Measurements from ENCODE around the gene AKR1E2.

AKR1E2 gene

DNA sequence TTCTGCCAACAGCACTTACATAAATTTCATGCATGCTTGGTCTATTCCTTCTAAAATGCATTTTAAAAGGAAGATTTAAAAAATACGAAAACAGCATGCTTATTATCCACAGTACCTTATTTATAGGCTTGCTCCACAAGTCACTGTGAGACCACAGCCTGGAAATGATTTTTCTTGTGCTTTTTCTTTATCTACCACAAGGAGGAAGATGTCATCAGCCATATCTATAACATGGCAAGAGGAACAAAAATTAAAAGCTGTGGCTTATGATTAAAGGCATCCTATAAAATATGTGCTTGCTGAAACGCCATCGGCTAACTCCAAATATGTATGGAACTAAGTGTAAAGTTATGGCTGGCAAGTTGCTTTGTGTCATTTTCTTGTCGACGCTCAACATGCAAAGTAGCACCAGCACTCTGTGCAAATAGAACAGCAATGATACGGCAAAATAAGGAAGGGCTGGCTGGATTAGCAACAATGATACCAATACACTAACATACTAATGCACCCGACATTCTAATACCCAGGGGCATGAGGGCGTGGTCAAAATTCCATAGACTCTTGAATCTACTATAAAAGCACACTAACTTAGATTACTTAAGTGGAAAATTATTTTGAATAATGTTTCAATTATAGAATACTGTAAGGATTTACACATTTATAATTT, 41.2 kb upstream of the AKR1E2 start:
- no peak for DNase-seq (ENCODE audit: low read depth)
- H3K4me3 ChIP-seq (ENCODE audit: low read depth, low read length) = no peak overlapping the region
- in situ Hi-C loops (cut with HindIII; ENCODE audit: low sequenced_read_pairs) = no loop called here
- TF ChIP-seq, protein P1, sequence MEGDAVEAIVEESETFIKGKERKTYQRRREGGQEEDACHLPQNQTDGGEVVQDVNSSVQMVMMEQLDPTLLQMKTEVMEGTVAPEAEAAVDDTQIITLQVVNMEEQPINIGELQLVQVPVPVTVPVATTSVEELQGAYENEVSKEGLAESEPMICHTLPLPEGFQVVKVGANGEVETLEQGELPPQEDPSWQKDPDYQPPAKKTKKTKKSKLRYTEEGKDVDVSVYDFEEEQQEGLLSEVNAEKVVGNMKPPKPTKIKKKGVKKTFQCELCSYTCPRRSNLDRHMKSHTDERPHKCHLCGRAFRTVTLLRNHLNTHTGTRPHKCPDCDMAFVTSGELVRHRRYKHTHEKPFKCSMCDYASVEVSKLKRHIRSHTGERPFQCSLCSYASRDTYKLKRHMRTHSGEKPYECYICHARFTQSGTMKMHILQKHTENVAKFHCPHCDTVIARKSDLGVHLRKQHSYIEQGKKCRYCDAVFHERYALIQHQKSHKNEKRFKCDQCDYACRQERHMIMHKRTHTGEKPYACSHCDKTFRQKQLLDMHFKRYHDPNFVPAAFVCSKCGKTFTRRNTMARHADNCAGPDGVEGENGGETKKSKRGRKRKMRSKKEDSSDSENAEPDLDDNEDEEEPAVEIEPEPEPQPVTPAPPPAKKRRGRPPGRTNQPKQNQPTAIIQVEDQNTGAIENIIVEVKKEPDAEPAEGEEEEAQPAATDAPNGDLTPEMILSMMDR (IDR thresholded peaks at IDR 0.05; ENCODE audit: low read depth, low read length, missing control alignments) = no peak

DNA sequence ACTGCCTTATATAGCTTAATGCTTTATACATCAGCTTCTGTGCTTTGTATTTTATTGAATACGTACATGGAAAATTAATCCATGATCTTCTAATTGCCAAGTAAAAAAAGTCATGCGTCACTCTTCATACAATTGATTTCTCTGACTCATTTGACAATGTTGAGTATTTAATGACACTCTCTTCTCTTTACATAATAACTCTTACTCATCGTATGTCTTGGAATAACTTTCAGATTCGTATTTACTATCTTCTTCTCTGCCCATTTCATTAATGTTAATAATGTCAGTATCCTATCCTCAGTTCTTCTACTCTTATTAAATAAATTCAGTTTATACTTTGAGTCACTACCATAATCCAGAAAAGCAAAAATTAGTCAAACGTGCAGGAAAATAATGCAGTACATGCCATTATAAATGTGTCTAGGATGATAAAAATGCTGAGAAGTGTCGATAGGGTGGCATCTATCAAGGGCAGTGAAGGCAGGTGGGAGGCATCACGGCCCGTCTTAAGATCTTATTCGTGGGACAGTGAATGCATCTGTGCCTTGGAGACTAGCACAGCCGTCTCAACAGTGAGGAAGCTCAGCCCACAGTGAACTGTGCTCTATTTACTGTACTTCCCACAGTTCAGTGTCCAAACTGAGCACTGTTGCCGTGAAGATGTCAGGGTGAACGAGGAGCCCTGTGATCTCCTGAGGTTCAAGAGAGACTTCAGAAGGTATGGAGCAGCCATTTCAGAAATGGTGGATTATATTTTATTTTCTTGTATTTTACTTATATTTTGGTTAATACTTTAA, 39.8 kb upstream of the AKR1E2 start:
- in situ Hi-C loops (cut with HindIII; ENCODE audit: low sequenced_read_pairs) = no loop called here
- H3K4me3 ChIP-seq (ENCODE audit: low read depth, low read length) = no peak overlapping the region
- TF ChIP-seq, protein P1 (IDR thresholded peaks at IDR 0.05; ENCODE audit: low read depth, low read length, missing control alignments) = no peak
- no peak for DNase-seq (ENCODE audit: low read depth)

DNA sequence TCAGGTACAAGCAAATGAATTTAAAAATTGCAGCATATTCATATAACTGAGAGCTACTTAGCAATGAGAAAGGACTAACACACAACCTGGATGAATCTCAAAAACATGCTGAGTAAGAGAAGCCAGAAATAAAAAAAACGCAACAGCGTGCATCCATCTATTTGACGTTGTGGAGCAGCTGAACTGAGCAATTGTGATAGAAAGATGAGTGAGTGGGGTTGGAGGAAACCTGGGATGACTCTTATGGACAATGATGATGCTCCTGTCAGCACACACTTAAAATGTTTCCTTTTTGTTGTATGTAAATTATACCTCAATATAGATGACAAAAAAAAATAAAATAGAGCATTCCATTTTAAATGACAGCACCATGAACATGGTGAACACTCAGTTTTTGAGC, 36.0 kb upstream of the AKR1E2 start:
- TF ChIP-seq, protein P1 (IDR thresholded peaks at IDR 0.05; ENCODE audit: low read depth, low read length, missing control alignments) = no peak
- DNase-seq (ENCODE audit: low read depth) = no peak
- in situ Hi-C loops (cut with HindIII; ENCODE audit: low sequenced_read_pairs) = no loop called here
- H3K4me3 ChIP-seq (ENCODE audit: low read depth, low read length) = no peak overlapping the region

DNA sequence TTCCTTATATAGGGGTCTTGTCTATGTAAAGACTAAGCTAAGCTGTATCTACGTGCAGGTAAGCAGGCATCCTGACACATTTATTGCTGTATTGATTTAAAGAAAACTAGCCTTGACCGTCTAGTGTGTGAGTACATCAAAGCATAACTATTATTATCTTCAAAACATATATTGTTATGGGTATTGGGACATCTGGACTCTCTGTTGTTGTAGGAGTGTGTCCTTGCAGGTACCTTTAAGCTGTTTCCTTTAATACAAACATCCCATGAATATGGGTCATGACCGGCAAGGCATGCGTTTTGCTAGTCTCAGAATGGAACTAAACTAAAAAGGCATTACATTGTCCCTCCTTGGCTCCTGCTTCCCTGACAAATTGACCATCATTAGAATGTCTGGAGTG, 35.1 kb upstream of the AKR1E2 start:
- in situ Hi-C loops (cut with HindIII; ENCODE audit: low sequenced_read_pairs) = no loop called here

DNA sequence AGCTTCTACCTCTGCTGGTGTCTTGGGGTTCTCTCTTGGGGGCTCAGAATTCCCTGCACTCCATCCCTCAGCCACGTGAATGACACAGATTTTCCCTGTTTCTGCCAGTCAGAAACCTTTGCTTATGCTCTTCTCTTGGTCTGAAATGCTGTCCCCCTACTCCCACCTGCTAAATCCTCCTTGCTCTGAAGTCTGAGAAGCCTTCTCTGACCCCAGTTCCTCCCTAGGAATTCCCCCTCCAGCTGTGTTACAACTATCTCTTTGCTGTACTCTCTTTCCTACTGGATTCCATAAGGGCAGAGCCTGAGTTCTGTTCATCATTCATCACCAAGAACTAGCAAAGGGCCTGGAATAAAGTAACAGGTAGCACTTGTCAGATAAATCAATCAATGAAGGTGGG, 33.6 kb upstream of the AKR1E2 start:
- TF ChIP-seq, protein P1 (IDR thresholded peaks at IDR 0.05; ENCODE audit: low read depth, low read length, missing control alignments) = no peak
- in situ Hi-C loops (cut with HindIII; ENCODE audit: low sequenced_read_pairs) = no loop called here
- no peak overlapping the region for H3K4me3 ChIP-seq (ENCODE audit: low read depth, low read length)
- DNase-seq (ENCODE audit: low read depth) = no peak

More for the DNA sequence above, 35.1 kb upstream of the AKR1E2 start:
- no peak for DNase-seq (ENCODE audit: low read depth)
- TF ChIP-seq, protein P1 (IDR thresholded peaks at IDR 0.05; ENCODE audit: low read depth, low read length, missing control alignments) = no peak
- H3K4me3 ChIP-seq (ENCODE audit: low read depth, low read length) = no peak overlapping the region

DNA sequence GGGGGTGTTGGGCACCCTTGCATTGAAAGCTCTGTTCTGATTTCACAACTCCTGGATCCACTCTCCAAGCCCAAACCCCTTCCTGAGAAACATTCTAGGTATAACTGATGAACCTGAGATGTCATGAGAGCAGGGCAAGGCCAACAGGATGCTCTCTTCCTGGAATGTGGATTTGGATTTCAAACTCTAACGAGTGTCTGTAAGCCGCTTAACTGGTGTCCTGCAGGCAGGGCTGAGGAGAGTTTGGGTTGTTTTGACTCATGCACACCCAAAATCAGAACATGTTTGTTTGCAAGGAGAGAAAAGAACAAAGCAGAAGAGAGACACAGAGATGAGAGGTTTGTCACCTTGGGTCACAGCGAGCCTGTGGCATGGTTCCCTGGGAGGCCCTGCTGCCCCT, 24.6 kb upstream of the AKR1E2 start:
- no peak overlapping the region for H3K4me3 ChIP-seq (ENCODE audit: low read depth, low read length)
- TF ChIP-seq, protein P1 (IDR thresholded peaks at IDR 0.05; ENCODE audit: low read depth, low read length, missing control alignments) = no peak
- in situ Hi-C loops (cut with HindIII; ENCODE audit: low sequenced_read_pairs) = no loop called here
- DNase-seq (ENCODE audit: low read depth) = no peak

Measured in astrocyte of the cerebellum (primary cell).